ENCODE measurements around the gene CFDP1.

DNA sequence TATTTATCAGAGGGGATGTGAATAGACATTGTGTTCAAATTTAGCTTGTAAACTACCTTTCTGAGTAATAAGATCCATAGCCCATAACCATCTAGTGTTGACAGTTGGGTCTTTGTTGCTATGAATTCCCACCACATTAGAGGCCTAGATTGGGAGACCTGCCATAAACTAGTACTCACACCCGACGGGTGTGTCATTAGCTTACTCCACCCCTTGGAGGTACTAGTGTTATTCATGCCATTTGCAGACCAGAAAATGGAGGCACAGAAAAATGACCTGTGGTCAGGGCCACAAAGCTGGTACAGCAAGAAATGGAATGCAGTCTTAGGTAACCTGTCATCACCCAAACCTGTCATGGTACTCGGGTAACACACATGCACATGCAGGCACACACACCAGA lies 140.6 kb downstream of the CFDP1 start:
- TF ChIP-seq POLR2A (IDR thresholded peaks at IDR 0.05): no peak
- TF ChIP-seq, protein P1, sequence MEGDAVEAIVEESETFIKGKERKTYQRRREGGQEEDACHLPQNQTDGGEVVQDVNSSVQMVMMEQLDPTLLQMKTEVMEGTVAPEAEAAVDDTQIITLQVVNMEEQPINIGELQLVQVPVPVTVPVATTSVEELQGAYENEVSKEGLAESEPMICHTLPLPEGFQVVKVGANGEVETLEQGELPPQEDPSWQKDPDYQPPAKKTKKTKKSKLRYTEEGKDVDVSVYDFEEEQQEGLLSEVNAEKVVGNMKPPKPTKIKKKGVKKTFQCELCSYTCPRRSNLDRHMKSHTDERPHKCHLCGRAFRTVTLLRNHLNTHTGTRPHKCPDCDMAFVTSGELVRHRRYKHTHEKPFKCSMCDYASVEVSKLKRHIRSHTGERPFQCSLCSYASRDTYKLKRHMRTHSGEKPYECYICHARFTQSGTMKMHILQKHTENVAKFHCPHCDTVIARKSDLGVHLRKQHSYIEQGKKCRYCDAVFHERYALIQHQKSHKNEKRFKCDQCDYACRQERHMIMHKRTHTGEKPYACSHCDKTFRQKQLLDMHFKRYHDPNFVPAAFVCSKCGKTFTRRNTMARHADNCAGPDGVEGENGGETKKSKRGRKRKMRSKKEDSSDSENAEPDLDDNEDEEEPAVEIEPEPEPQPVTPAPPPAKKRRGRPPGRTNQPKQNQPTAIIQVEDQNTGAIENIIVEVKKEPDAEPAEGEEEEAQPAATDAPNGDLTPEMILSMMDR (IDR thresholded peaks at IDR 0.05): no peak
